Cardiac fibroblast (primary cell): ENCODE data around the gene SPATA13.
"Not testable (repeated sequence)": the region's sequence is repeated elsewhere in the genome, so short reads cannot be mapped to it uniquely, and the experiment has no call there.

ENCODE experiments used
- DNase-seq, 2 donors: peaks; one replicate each; pipeline versions ENCODE4 v3.0.0 to v3.0.0-alpha.2; 2010; ENCODE audit warnings: low read depth in 2 of 2
- H3K4me3 ChIP-seq, 2 donors: replicated peaks in 1 of 2; 1 replicate in 1 of 2; 2 replicates in 1 of 2; pipeline ENCODE4 v1.5.1; 2011; ENCODE audit warnings: low read depth in 2 of 2, low read length in 2 of 2, mild to moderate bottlenecking in 2 of 2, moderate library complexity in 1 of 2
- CTCF ChIP-seq: IDR thresholded peaks from one replicate; pipeline ENCODE4 v1.5.1; 2011; ENCODE audit warnings: low read depth, mild to moderate bottlenecking, low read length, inconsistent platforms

The SPATA13 gene

GRCh38 chr13:24322470-24322869, 161.9 kb downstream of the SPATA13 start:
- DNase-seq, H3K4me3 ChIP-seq: not testable (repeated sequence)

GRCh38 chr13:24323036-24323738, 162.7 kb downstream of the SPATA13 start:
- no peak overlapping the region for H3K4me3 ChIP-seq
- no peak for TF ChIP-seq CTCF
- DNase-seq, result no peak

- no peak for TF ChIP-seq CTCF
- no peak overlapping the region for H3K4me3 ChIP-seq
- DNase-seq, result no peak
These were observed 163.2 kb downstream of the SPATA13 start for GRCh38 chr13:24323739-24324075.

- not testable (repeated sequence) for DNase-seq, H3K4me3 ChIP-seq
These were observed 167.1 kb downstream of the SPATA13 start for GRCh38 chr13:24327598-24327997.

- no peak for TF ChIP-seq CTCF
- no peak overlapping the region for H3K4me3 ChIP-seq
- DNase-seq, result no peak
These were observed 167.6 kb downstream of the SPATA13 start for GRCh38 chr13:24328145-24328544.

GRCh38 chr13:24338721-24339120, 178.2 kb downstream of the SPATA13 start:
- no peak for TF ChIP-seq CTCF
- no peak overlapping the region for H3K4me3 ChIP-seq

GRCh38 chr13:24339937-24340607, 179.6 kb downstream of the SPATA13 start:
- H3K4me3 ChIP-seq, result no peak overlapping the region
- no peak for DNase-seq
- TF ChIP-seq CTCF, result no peak

More at GRCh38 chr13:24338721-24339120, 178.2 kb downstream of the SPATA13 start:
- DNase-seq, result no peak

- no peak for DNase-seq
- no peak overlapping the region for H3K4me3 ChIP-seq
- no peak for TF ChIP-seq CTCF
These were observed 180.1 kb downstream of the SPATA13 start for GRCh38 chr13:24340608-24340955.
